Endothelial cell of umbilical vein (primary cell): ENCODE results near the gene BCAR1. TPM values are rescaled to one million over a fixed set of nuclear protein-coding genes. Genes with fewer than 3 reads are reported as not detected.
"Not testable (repeated sequence)": the region's sequence is repeated elsewhere in the genome, so short reads cannot be mapped to it uniquely, and the experiment has no call there.

ENCODE experiments used
- BruUV-seq: library from RNA; stranded (reverse); fragments of 400-500 nt; replicated peaks from 2 replicates; lab custom pipeline; 2021; lab: Mats Ljungman, UMichigan
- CTCF ChIA-PET: fragments of 300-600, 350-600 bp; sonication (Branson Sonifier 250); formaldehyde crosslinking; loops from one replicate; lab custom pipeline; 2021; ENCODE audit warnings: antibody characterized with exemption, inconsistent platforms; lab: Charles Lee
- POLR2A ChIA-PET: fragments of 300-600, 350-600 bp; sonication (Branson Sonifier 250); formaldehyde crosslinking; loops from one replicate; lab custom pipeline; 2021; ENCODE audit warnings: antibody characterized with exemption, inconsistent platforms; lab: Charles Lee
- DNase-seq: peaks from one replicate; pipeline ENCODE4 v3.0.0-alpha.2; 2011; ENCODE audit warnings: low read depth, low spot score
- FAIRE-seq: peaks from 2 replicates; lab custom pipeline; 2011; peaks lifted over from hg19 to GRCh38; lab: Jason Lieb, UNC
- H2AFZ ChIP-seq: 2 replicates; pipeline ENCODE4 v1.6.0; 2012; ENCODE audit warnings: low read depth, low read length, control low read depth, inconsistent platforms
- H3K27ac ChIP-seq: 2 replicates; pipeline ENCODE4 v1.5.1; 2011; ENCODE audit warnings: low read depth, mild to moderate bottlenecking, control low read depth, low read length, moderate library complexity; ENCODE audit not compliant: insufficient read depth
- H3K27me3 ChIP-seq, 2 experiments: 2 replicates each; pipeline versions ENCODE4 v1.6.0 to v1.6.1; 2011; ENCODE audit warnings: low read length in 2 of 2, mixed read lengths in 1 of 2; ENCODE audit not compliant: control insufficient read depth in 2 of 2, insufficient read depth in 2 of 2
- H3K36me3 ChIP-seq, 2 experiments: 2 replicates in 1 of 2; 3 replicates in 1 of 2; pipeline ENCODE4 v1.5.1; 2011; ENCODE audit warnings: low read length in 2 of 2, mild to moderate bottlenecking in 1 of 2, moderate library complexity in 1 of 2; ENCODE audit not compliant: control insufficient read depth in 2 of 2, insufficient read depth in 2 of 2; ENCODE audit errors: extremely low read depth in 1 of 2
- H3K4me1 ChIP-seq: 3 replicates; pipeline ENCODE4 v1.5.1; 2011; ENCODE audit warnings: mild to moderate bottlenecking, low read length; ENCODE audit not compliant: control insufficient read depth, insufficient read depth; ENCODE audit errors: extremely low read depth
- H3K4me2 ChIP-seq: 2 replicates; pipeline ENCODE4 v1.6.1; 2011; ENCODE audit warnings: low read length, control low read depth, mixed read lengths; ENCODE audit not compliant: insufficient read depth
- H3K4me3 ChIP-seq, 3 experiments: fragments of 200-600 bp in 1 of 3; sonication (generic), shearing (Covaris generic) in 1 of 3; replicated peaks in 1 of 3; 2 replicates each; pipeline ENCODE4 v1.5.1; 2011 to 2016; ENCODE audit warnings: control low read depth in 3 of 3, low read length in 3 of 3, mild to moderate bottlenecking in 2 of 3, inconsistent platforms in 1 of 3, low read depth in 1 of 3, moderate library complexity in 1 of 3; ENCODE audit not compliant: insufficient read depth in 1 of 3
- H3K79me2 ChIP-seq: 2 replicates; pipeline ENCODE4 v1.6.0; 2012; ENCODE audit warnings: low read length, inconsistent platforms; ENCODE audit not compliant: control insufficient read depth, insufficient read depth
- H3K9ac ChIP-seq: replicated peaks from 2 replicates; pipeline ENCODE3; 2011; ENCODE audit warnings: low read length, control low read depth; ENCODE audit not compliant: insufficient read depth; ENCODE audit errors: extremely low read depth
- H3K9me1 ChIP-seq: replicated peaks from 3 replicates; pipeline ENCODE4 v1.6.0; 2011; ENCODE audit warnings: mild to moderate bottlenecking, low read length; ENCODE audit not compliant: control insufficient read depth, insufficient read depth; ENCODE audit errors: extremely low read depth
- H3K9me3 ChIP-seq: replicated peaks from 2 replicates; pipeline ENCODE4 v1.5.1; 2012; ENCODE audit warnings: low read length, inconsistent platforms; ENCODE audit not compliant: control insufficient read depth, insufficient read depth
- H4K20me1 ChIP-seq: replicated peaks from 2 replicates; pipeline ENCODE3; 2011; ENCODE audit warnings: mild to moderate bottlenecking, low read length; ENCODE audit not compliant: control insufficient read depth, insufficient read depth; ENCODE audit errors: extremely low read depth
- JUN ChIP-seq: IDR thresholded peaks from 2 replicates; pipeline ENCODE4 v1.6.1; 2011; ENCODE audit warnings: borderline replicate concordance, low read depth; ENCODE audit not compliant: insufficient read length, insufficient read depth
- dilution Hi-C: fragments of 300-500 bp; cut with MboI; formaldehyde crosslinking; loops from one replicate; pipeline ENCODE4 v1.15.0; 2019; ENCODE audit warnings: low sequenced_read_pairs; ENCODE audit not compliant: extremely low pct_ligation_motif_present
- intact Hi-C: fragments of 100-400 bp; cut with micrococcal nuclease; formaldehyde crosslinking; loops from one replicate; pipeline ENCODE4 v1.10.0; 2022
- polyA plus RNA-seq, 4 experiments: library from polyadenylated mRNA; depleted of rRNA in 3 of 4; stranded (reverse) in 3 of 4; unstranded in 1 of 4; fragments of >200 nt; gene quantifications; 2 replicates each; pipeline versions ENCODE4 v1.2.1 to v1.2.3, GENCODE V29; 2011 to 2012; ENCODE audit warnings: missing spikeins in 1 of 4
- total RNA-seq: library from RNA; stranded (reverse); gene quantifications from 2 replicates; pipeline ENCODE4 v1.2.3, GENCODE V29; 2021

BCAR1 gene
- total and polyA plus RNA-seq, 2 donors (not counting 3 experiments of a cell fraction or from before 2014, with no cell fraction given) = 171 to 267 TPM

DNA sequence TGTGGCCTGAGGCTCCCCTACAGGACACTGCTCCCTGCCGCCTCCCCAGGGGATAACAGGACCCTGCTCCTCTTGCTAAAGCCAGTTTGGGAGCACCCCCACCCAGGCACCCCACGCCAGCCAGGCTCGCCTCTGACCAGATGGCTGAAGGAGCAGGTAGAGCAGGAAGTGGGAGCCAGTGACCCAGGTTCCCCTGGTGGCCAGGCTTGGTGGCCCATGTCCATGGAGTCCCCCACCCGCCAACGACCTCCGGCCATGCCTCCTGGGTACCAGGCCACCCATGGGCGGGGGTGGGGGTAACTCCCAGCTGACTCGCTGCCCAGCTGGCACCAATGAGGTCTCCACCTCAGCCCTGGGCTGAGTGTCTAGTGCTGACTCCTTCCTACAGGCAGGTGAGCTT, 10.0 kb downstream of the BCAR1 start:
- Histone ChIP-seq H3K4me3 (no peak overlapping the region), H3K9me3 (no peaks in the 10 kb centered on the region), H3K9ac (no peak overlapping the region), H4K20me1 (no peaks in the 10 kb centered on the region), H2AFZ (no peak overlapping the region), H3K36me3 (peaks cover 13 to 59% of the 10 kb centered on the region in 2 experiments), H3K79me2 (peaks cover 96% of the 10 kb centered on the region), H3K27ac (no peak overlapping the region), H3K9me1 (no peaks in the 10 kb centered on the region), H3K27me3 (no peaks in the 10 kb centered on the region), H3K4me1 (peaks cover 37% of the 10 kb centered on the region), H3K4me2 (no peak overlapping the region)
- ChIA-PET POLR2A (no interaction called here), CTCF (interaction anchor here (0.6 kb wide), 1 partner anchor 144 kb away, joined by 3 read pairs; no protein-coding TSS in a partner anchor)
- intact Hi-C loops (no loop called here), dilution Hi-C loops (no loop called here)
- TF ChIP-seq JUN = no peak
- DNase-seq (no peak), FAIRE-seq (no peak)
- BruUV-seq = no TSS peak

GRCh38 chr16:75240633-75241032, 10.8 kb downstream of the BCAR1 start:
- H3K9me1 ChIP-seq, H2AFZ ChIP-seq, dilution Hi-C loops, H3K27ac ChIP-seq, H3K4me2 ChIP-seq, H3K9me3 ChIP-seq, H4K20me1 ChIP-seq, intact Hi-C loops, FAIRE-seq, H3K4me3 ChIP-seq, POLR2A ChIA-PET, BruUV-seq, H3K9ac ChIP-seq, DNase-seq, H3K27me3 ChIP-seq: not testable (repeated sequence)
- CTCF ChIA-PET = interaction anchor here (2.3 kb wide), 1 partner anchor 145 kb away, joined by 10 read pairs; no protein-coding TSS in a partner anchor
- Histone ChIP-seq H3K4me1 (peaks cover 30% of the 10 kb centered on the region), H3K79me2 (peaks cover 96% of the 10 kb centered on the region), H3K36me3 (peaks cover 20 to 65% of the 10 kb centered on the region in 2 experiments)
